AG10803 (cell line): ENCODE data around the gene UGT3A1.

Experiments used
- DNase-seq: peaks from one replicate; pipeline ENCODE4 v3.0.0; 2010; ENCODE audit warnings: low read depth
- H3K4me3 ChIP-seq: 2 replicates; pipeline ENCODE4 v1.5.1; 2011; ENCODE audit warnings: mild to moderate bottlenecking, low read length, control low read depth
- CTCF ChIP-seq: conservative IDR thresholded peaks from 2 replicates; pipeline ENCODE4 v1.5.1; 2011; ENCODE audit warnings: mild to moderate bottlenecking, low read length, control low read depth, inconsistent platforms

The UGT3A1 gene

GRCh38 chr5:36009698-36010097 is 18.5 kb upstream of the UGT3A1 start:
- DNase-seq: no peak

DNA sequence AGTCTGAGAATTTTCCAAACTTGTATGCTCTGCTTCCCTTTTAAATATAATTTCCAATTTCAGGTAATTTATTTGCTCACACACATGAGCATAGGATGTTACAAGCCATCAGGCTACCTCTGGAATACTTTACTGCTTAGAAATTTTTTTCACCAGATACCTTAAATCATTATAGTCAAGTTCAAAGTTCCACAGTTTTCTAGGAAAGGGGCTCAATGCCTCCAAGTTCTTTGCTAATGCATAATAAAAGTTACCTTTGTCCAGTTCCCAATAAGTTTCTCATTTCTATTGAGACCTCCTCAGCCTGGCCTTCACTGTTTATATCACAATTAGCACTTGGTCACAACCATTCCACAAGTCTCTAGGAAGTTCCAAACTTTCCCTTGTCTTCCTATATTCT is 16.2 kb upstream of the UGT3A1 start:
- H3K4me3 ChIP-seq: no peak overlapping the region
- DNase-seq: no peak
- TF ChIP-seq CTCF: no peak

More at GRCh38 chr5:36009698-36010097, 18.5 kb upstream of the UGT3A1 start:
- TF ChIP-seq CTCF: no peak
- no peak overlapping the region for H3K4me3 ChIP-seq

DNA sequence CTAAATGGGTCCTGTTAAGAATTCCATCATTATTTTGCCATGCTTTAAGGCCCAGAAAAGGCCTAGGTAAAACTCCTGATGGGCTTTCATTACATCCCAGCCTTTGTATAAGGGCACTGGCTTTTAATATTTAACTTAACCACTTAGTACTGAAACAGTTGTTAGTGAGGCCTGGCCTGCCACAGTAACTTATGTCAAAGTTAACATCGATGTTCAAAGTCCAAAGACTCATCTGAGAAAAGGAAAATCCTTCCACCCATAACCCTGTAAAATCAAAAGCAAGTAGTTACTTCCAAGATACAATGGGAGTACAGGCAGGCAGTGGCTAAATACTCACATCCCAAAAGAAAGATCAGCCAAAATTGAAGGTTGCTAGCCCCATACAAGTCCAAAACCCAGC is 15.0 kb upstream of the UGT3A1 start:
- TF ChIP-seq CTCF: no peak
- no peak for DNase-seq
- no peak overlapping the region for H3K4me3 ChIP-seq

GRCh38 chr5:36001032-36001431 is 9.8 kb upstream of the UGT3A1 start:
- DNase-seq: no peak
- no peak for TF ChIP-seq CTCF
- H3K4me3 ChIP-seq: no peak overlapping the region

DNA sequence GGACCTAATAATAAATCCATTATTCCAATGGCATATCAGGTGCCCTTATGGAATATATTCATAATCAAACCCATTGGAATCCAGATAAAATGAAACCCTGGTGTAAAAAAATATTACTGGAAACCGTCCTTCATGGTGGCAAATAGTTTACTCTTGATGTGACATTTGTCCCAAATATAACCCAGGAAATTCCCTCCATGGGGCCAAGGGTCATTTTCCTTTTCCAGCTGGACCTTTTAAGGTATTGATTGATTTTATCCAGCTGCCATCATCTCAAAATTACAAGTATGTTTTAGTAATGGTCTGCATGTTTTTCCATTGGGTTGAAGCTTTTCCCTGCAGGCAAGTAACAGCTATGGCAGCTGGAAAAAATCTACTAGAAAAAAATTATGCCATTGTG is 8.4 kb upstream of the UGT3A1 start:
- DNase-seq: no peak
- no peak for TF ChIP-seq CTCF

DNA sequence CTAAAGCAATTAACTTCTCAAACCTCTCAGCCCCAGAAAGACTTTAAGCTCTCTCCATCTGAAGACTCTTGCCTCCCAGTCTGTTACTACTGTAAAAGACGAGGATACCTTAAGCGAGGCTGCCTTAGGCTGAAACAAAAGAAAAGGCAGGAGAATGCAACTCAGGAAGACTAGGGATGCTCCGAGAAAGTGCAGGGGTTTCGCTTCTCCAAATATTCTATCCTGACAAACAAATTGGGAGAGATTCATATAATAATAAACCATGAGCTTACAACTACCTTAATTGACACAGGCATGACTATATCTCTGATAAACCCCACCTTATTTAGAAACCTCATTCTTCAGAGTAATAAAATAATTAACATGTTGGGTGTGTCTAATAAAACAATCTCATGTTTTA is 4.9 kb upstream of the UGT3A1 start:
- TF ChIP-seq CTCF: no peak
- no peak for DNase-seq
- H3K4me3 ChIP-seq: no peak overlapping the region

More for the DNA sequence above, 8.4 kb upstream of the UGT3A1 start:
- no peak overlapping the region for H3K4me3 ChIP-seq

GRCh38 chr5:35990520-35990919 is 670 bp downstream of the UGT3A1 start:
- no peak for TF ChIP-seq CTCF
- no peak overlapping the region for H3K4me3 ChIP-seq
- DNase-seq: no peak
